Stimulated activated CD4-positive, alpha-beta T cell treated with anti-CD3 and anti-CD28 coated beads, Interleukin-2, amount 100 ng/mL, for 48 hours (primary cell): ENCODE data around the gene LHFPL3.

ENCODE experiments used
- DNase-seq, 2 donors: peaks; one replicate each; pipeline ENCODE4 v3.0.0-alpha.2; 2020

Gene LHFPL3

GRCh38 chr7:104857458-104858425, 529.3 kb downstream of the LHFPL3 start:
- DNase-seq, result no peak

- no peak for DNase-seq
These were observed 531.5 kb downstream of the LHFPL3 start for GRCh38 chr7:104859754-104860426.

GRCh38 chr7:104861729-104862390, 533.5 kb downstream of the LHFPL3 start:
- DNase-seq, result no peak

GRCh38 chr7:104862719-104863118, 534.3 kb downstream of the LHFPL3 start:
- no peak for DNase-seq

- no peak for DNase-seq
These were observed 545.0 kb downstream of the LHFPL3 start for GRCh38 chr7:104873401-104873800.

- no peak for DNase-seq
These were observed 550.2 kb downstream of the LHFPL3 start for GRCh38 chr7:104878577-104878976.

- no peak for DNase-seq
These were observed 554.9 kb downstream of the LHFPL3 start for GRCh38 chr7:104883248-104883717.

- peak; percentile 77 to 78 for DNase-seq
These were observed 555.5 kb downstream of the LHFPL3 start for GRCh38 chr7:104883718-104884452.

- DNase-seq, result no peak
These were observed 558.2 kb downstream of the LHFPL3 start for GRCh38 chr7:104886651-104887050.

GRCh38 chr7:104890216-104890615, 561.8 kb downstream of the LHFPL3 start:
- no peak for DNase-seq

- DNase-seq, result no peak
These were observed 563.5 kb downstream of the LHFPL3 start for GRCh38 chr7:104891949-104892348.

- no peak for DNase-seq
These were observed 565.9 kb downstream of the LHFPL3 start for GRCh38 chr7:104894314-104894713.

- DNase-seq, result no peak
These were observed 566.5 kb downstream of the LHFPL3 start for GRCh38 chr7:104894726-104895521.

- no peak for DNase-seq
These were observed 567.3 kb downstream of the LHFPL3 start for GRCh38 chr7:104895522-104896236.

- no peak for DNase-seq
These were observed 570.0 kb downstream of the LHFPL3 start for GRCh38 chr7:104898434-104898833.

GRCh38 chr7:104900525-104901239, 572.3 kb downstream of the LHFPL3 start:
- DNase-seq, result no peak

- no peak for DNase-seq
These were observed 572.8 kb downstream of the LHFPL3 start for GRCh38 chr7:104901240-104901619.

GRCh38 chr7:104902183-104902582, 573.8 kb downstream of the LHFPL3 start:
- DNase-seq, result no peak

- DNase-seq, result no peak
These were observed 574.6 kb downstream of the LHFPL3 start for GRCh38 chr7:104903044-104903443.

- DNase-seq, result no peak
These were observed 575.4 kb downstream of the LHFPL3 start for GRCh38 chr7:104903846-104904245.
